Measurements from ENCODE around the gene INTS13. TPM values are rescaled to one million over a fixed set of nuclear protein-coding genes. Genes with fewer than 3 reads are reported as not detected.

INTS13 gene
- 31.6 and 49.7 TPM in 2 replicates for total RNA-seq (2014; rRNA removed; shearing (Covaris generic))
- 27.5 and 28.9 TPM in 2 replicates for polyA plus RNA-seq (2016; fragmentation: Nextera tagmentation; extraction: Ambion mirVana)

GRCh38 chr12:26937863-26938700 is at the start of gene INTS13, which contains the start of gene FGFR1OP2:
Gene INTS13, minus strand, starts transcription at chr12:26937981. Its CDS starts 1,178 bp downstream, at chr12:26936803.
Gene FGFR1OP2, plus strand, starts transcription at chr12:26938470. Its CDS starts 15,689 bp downstream, at chr12:26954159.
- Histone ChIP-seq H3F3A (ENCODE audit: insufficient read depth) (peaks cover 46% of the 10 kb centered on the region), H3K27me3 (replicated peaks; ENCODE audit: insufficient read depth) (no peaks in the 10 kb centered on the region), H3K9me2 (ENCODE audit: insufficient read depth) (no peaks in the 10 kb centered on the region), H4K20me1 (ENCODE audit: insufficient read depth) (no peaks in the 10 kb centered on the region), H2AFZ (peak within 1 kb of the TSS; percentile 92), H3K36me3 (ENCODE audit: low read depth) (no peaks in the 10 kb centered on the region; the same call in 1 of the 2 replicates), H3K4me1 (ENCODE audit: insufficient read depth) (peaks cover 56% of the 10 kb centered on the region), H3K27ac (peak within 1 kb of the TSS; percentile 91), H3K9me3 (ENCODE audit: low read depth) (no peaks in the 10 kb centered on the region), H3K9ac (peak within 1 kb of the TSS; percentile 92), H3K4me3 (peak within 1 kb of the TSS; percentile 100), H3K79me2 (ENCODE audit: insufficient read depth) (peaks cover 93% of the 10 kb centered on the region), H3K4me2 (ENCODE audit: unreplicated experiment) (peak within 1 kb of the TSS; percentile 98)
- TF ChIP-seq EZH2phosphoT487 (IDR thresholded peaks at IDR 0.05; ENCODE audit: insufficient read depth, low read depth), result no peak
- TF ChIP-seq EZH2 (IDR thresholded peaks at IDR 0.05; ENCODE audit: insufficient read depth, poor library complexity, severe bottlenecking), result no peak
- in situ Hi-C loops (cut with MboI), result no loop called here
- 1% methylated on average over 54 to 69 of the region's 69 CpGs for WGBS, 2 experiments (ENCODE audit: low coverage in 1 of 2, low lambda C conversion rate in 2 of 2, missing lambda C conversion rate in 2 of 2)
- peak; percentile 100 for DNase-seq

GRCh38 chr12:26982866-26983265 is 45.1 kb upstream of the INTS13 start:
- 96 to 100% methylated on average over 2 of the region's 2 CpGs for WGBS, 2 experiments (ENCODE audit: low coverage in 1 of 2, low lambda C conversion rate in 2 of 2, missing lambda C conversion rate in 2 of 2)
- H4K20me1 ChIP-seq (ENCODE audit: insufficient read depth), result no peaks in the 10 kb centered on the region
- H3K9me2 ChIP-seq (ENCODE audit: insufficient read depth), result no peaks in the 10 kb centered on the region

GRCh38 chr12:26979733-26980132 is 42.0 kb upstream of the INTS13 start:
- H3K9me2 ChIP-seq (ENCODE audit: insufficient read depth), result no peaks in the 10 kb centered on the region
- no peaks in the 10 kb centered on the region for H4K20me1 ChIP-seq (ENCODE audit: insufficient read depth)
- H3K27ac ChIP-seq, result no peak overlapping the region
- no peak overlapping the region for H3K4me2 ChIP-seq (ENCODE audit: unreplicated experiment)
- in situ Hi-C loops (cut with MboI), result no loop called here
- no peak overlapping the region for H2AFZ ChIP-seq
- TF ChIP-seq EZH2 (IDR thresholded peaks at IDR 0.05; ENCODE audit: insufficient read depth, poor library complexity, severe bottlenecking) (no peak), EZH2phosphoT487 (IDR thresholded peaks at IDR 0.05; ENCODE audit: insufficient read depth, low read depth) (no peak)
- no peaks in the 10 kb centered on the region for H3K79me2 ChIP-seq (ENCODE audit: insufficient read depth)
- no peak overlapping the region for H3K9ac ChIP-seq
- no peaks in the 10 kb centered on the region for H3K27me3 ChIP-seq (replicated peaks; ENCODE audit: insufficient read depth)
- H3K4me1 ChIP-seq (ENCODE audit: insufficient read depth), result no peaks in the 10 kb centered on the region
- 88 to 91% methylated on average over 11 of the region's 11 CpGs for WGBS, 2 experiments (ENCODE audit: low coverage in 1 of 2, low lambda C conversion rate in 2 of 2, missing lambda C conversion rate in 2 of 2)
- H3K9me3 ChIP-seq (ENCODE audit: low read depth), result no peaks in the 10 kb centered on the region
- no peaks in the 10 kb centered on the region for H3F3A ChIP-seq (ENCODE audit: insufficient read depth)
- no peak overlapping the region for H3K4me3 ChIP-seq
- no peaks in the 10 kb centered on the region for H3K36me3 ChIP-seq (ENCODE audit: low read depth)
- DNase-seq, result no peak

More at GRCh38 chr12:26982866-26983265, 45.1 kb upstream of the INTS13 start:
- Histone ChIP-seq H3F3A (ENCODE audit: insufficient read depth) (no peaks in the 10 kb centered on the region), H3K27me3 (replicated peaks; ENCODE audit: insufficient read depth) (no peaks in the 10 kb centered on the region), H3K36me3 (ENCODE audit: low read depth) (no peaks in the 10 kb centered on the region), H3K4me2 (ENCODE audit: unreplicated experiment) (no peak overlapping the region), H3K4me3 (no peak overlapping the region), H3K4me1 (ENCODE audit: insufficient read depth) (no peaks in the 10 kb centered on the region), H3K79me2 (ENCODE audit: insufficient read depth) (no peaks in the 10 kb centered on the region), H2AFZ (no peak overlapping the region), H3K9me3 (ENCODE audit: low read depth) (no peaks in the 10 kb centered on the region), H3K27ac (no peak overlapping the region), H3K9ac (no peak overlapping the region)
- TF ChIP-seq EZH2 (IDR thresholded peaks at IDR 0.05; ENCODE audit: insufficient read depth, poor library complexity, severe bottlenecking) (no peak), EZH2phosphoT487 (IDR thresholded peaks at IDR 0.05; ENCODE audit: insufficient read depth, low read depth) (no peak)
- DNase-seq, result no peak
- in situ Hi-C loops (cut with MboI), result no loop called here

- no peak overlapping the region for H3K27ac ChIP-seq
- H3K9ac ChIP-seq, result no peak overlapping the region
- no peaks in the 10 kb centered on the region for H3K9me3 ChIP-seq (ENCODE audit: low read depth)
- H3F3A ChIP-seq (ENCODE audit: insufficient read depth), result no peaks in the 10 kb centered on the region
- H3K79me2 ChIP-seq (ENCODE audit: insufficient read depth), result no peaks in the 10 kb centered on the region
- no peak for TF ChIP-seq EZH2phosphoT487 (IDR thresholded peaks at IDR 0.05; ENCODE audit: insufficient read depth, low read depth)
- TF ChIP-seq EZH2 (IDR thresholded peaks at IDR 0.05; ENCODE audit: insufficient read depth, poor library complexity, severe bottlenecking), result no peak
- no peak for DNase-seq
- no peaks in the 10 kb centered on the region for H3K27me3 ChIP-seq (replicated peaks; ENCODE audit: insufficient read depth)
- H2AFZ ChIP-seq, result no peak overlapping the region
- no peaks in the 10 kb centered on the region for H3K4me1 ChIP-seq (ENCODE audit: insufficient read depth)
- no peaks in the 10 kb centered on the region for H3K9me2 ChIP-seq (ENCODE audit: insufficient read depth)
- in situ Hi-C loops (cut with MboI), result no loop called here
- WGBS, 2 experiments (ENCODE audit: low coverage in 1 of 2, low lambda C conversion rate in 2 of 2, missing lambda C conversion rate in 2 of 2), result 86 to 91% methylated on average over 1 of the region's 1 CpG
- H3K4me3 ChIP-seq, result no peak overlapping the region
- no peak overlapping the region for H3K4me2 ChIP-seq (ENCODE audit: unreplicated experiment)
- no peaks in the 10 kb centered on the region for H4K20me1 ChIP-seq (ENCODE audit: insufficient read depth)
- H3K36me3 ChIP-seq (ENCODE audit: low read depth), result 0 out of 2 replicates have a peak, but pooled peaks cover 1% of the 10 kb centered on the region
Measured at GRCh38 chr12:26978801-26979200, 41.0 kb upstream of the INTS13 start.
